C4-2B (cell line): Measurements from ENCODE around the gene PCDHB8.
"Not testable (repeated sequence)": the region's sequence is repeated elsewhere in the genome, so short reads cannot be mapped to it uniquely, and the experiment has no call there.

Source experiments
- H3K27ac ChIP-seq: fragments of 450-650 bp; 2 replicates; pipeline ENCODE4 v1.5.1; 2017
- CTCF ChIP-seq: fragments of 450-650 bp; conservative IDR thresholded peaks from 2 replicates; pipeline ENCODE4 v1.5.1; 2017; ENCODE audit warnings: mild to moderate bottlenecking
- ZFX ChIP-seq: fragments of 450-650 bp; IDR thresholded peaks from 2 replicates; pipeline ENCODE4 v1.6.1; 2017

PCDHB8 gene

GRCh38 chr5:141177577-141178191 is at the start of gene PCDHB8:
PCDHB8 (plus strand) TSS chr5:141177790; CDS start chr5:141178035, 245 bp downstream.
- peak; percentile 40 for TF ChIP-seq CTCF
- not testable (repeated sequence) for H3K27ac ChIP-seq

- TF ChIP-seq ZFX = no peak
- TF ChIP-seq CTCF = peak; percentile 74
- H3K27ac ChIP-seq = no peak within 1 kb of the TSS
Observed at GRCh38 chr5:141135030-141135717, 42.4 kb upstream of the PCDHB8 start, which contains the start of gene PCDHB5. PCDHB5 (plus strand) TSS chr5:141135206; CDS start chr5:141135435, 229 bp downstream.

- TF ChIP-seq CTCF = no peak
- no peak overlapping the region for H3K27ac ChIP-seq
Observed at GRCh38 chr5:141135718-141136266, 41.8 kb upstream of the PCDHB8 start.

- H3K27ac ChIP-seq = not testable (repeated sequence)
Observed at GRCh38 chr5:141137346-141137745, 40.2 kb upstream of the PCDHB8 start.

GRCh38 chr5:141149812-141150211 is 27.8 kb upstream of the PCDHB8 start, which contains the start of gene PCDHB6:
PCDHB6 (plus strand) TSS chr5:141150057; CDS start chr5:141150258, 201 bp downstream.
- peak; percentile 72 for TF ChIP-seq CTCF
- TF ChIP-seq ZFX = no peak

GRCh38 chr5:141150224-141150992 is 27.2 kb upstream of the PCDHB8 start:
- TF ChIP-seq CTCF (no peak; the same call in 1 of the 2 replicates), ZFX (no peak)
- H3K27ac ChIP-seq = no peak overlapping the region

More at GRCh38 chr5:141149812-141150211, 27.8 kb upstream of the PCDHB8 start, which contains the start of gene PCDHB6:
- no peak within 1 kb of the TSS for H3K27ac ChIP-seq

- no peak for TF ChIP-seq ZFX
- TF ChIP-seq CTCF = no peak
- H3K27ac ChIP-seq = no peak overlapping the region
Observed at GRCh38 chr5:141150993-141151325, 26.6 kb upstream of the PCDHB8 start.

- H3K27ac ChIP-seq = not testable (repeated sequence)
Observed at GRCh38 chr5:141151632-141152031, 26.0 kb upstream of the PCDHB8 start.

- H3K27ac ChIP-seq = not testable (repeated sequence)
Observed at GRCh38 chr5:141152096-141152495, 25.5 kb upstream of the PCDHB8 start.
